Ovary (tissue), 9 donors: ENCODE data around the gene ACP5. TPM values are rescaled to one million over a fixed set of nuclear protein-coding genes. Genes with fewer than 3 reads are reported as not detected.

Source experiments
- DNase-seq, 5 donors: peaks; one replicate each; pipeline ENCODE4 v3.0.0-alpha.2; 2019 to 2020
- H3K27ac ChIP-seq, 2 donors: fragments of 200-600 bp; one replicate each; pipeline versions ENCODE4 v1.5.1 to v1.8.0; 2019 to 2022
- H3K27me3 ChIP-seq: fragments of 200-600 bp; one replicate; pipeline ENCODE4 v1.8.0; 2022
- H3K36me3 ChIP-seq: fragments of 200-600 bp; sonication (generic); one replicate; pipeline ENCODE4 v1.5.1; 2019
- H3K4me1 ChIP-seq: one replicate; pipeline ENCODE4 v1.8.1; 2013; ENCODE audit warnings: mild to moderate bottlenecking, moderate library complexity; ENCODE audit not compliant: insufficient read depth
- H3K4me3 ChIP-seq: fragments of 200-600 bp; sonication (generic); one replicate; pipeline ENCODE4 v1.5.1; 2017
- H3K9me3 ChIP-seq, 2 donors: fragments of 200-600 bp in 1 of 2; sonication (generic) in 1 of 2; one replicate each; pipeline versions ENCODE4 v1.5.1 to v1.8.1; 2013 to 2019; ENCODE audit warnings: mild to moderate bottlenecking in 1 of 2, moderate library complexity in 1 of 2
- CTCF ChIP-seq, 3 donors: fragments of 450-650 bp in 2 of 3; fragments of 200-600 bp in 1 of 3; IDR thresholded peaks; one replicate each; pipeline versions ENCODE4 v1.5.1 to v1.8.0; 2016 to 2022; ENCODE audit warnings: antibody characterized with exemption in 3 of 3, mild to moderate bottlenecking in 1 of 3
- EP300 ChIP-seq: sonication (generic); formaldehyde crosslinking; IDR thresholded peaks from one replicate; pipeline ENCODE4 v1.6.1; 2017; ENCODE audit warnings: antibody characterized with exemption
- POLR2A ChIP-seq: fragments of 450-650 bp; IDR thresholded peaks from one replicate; pipeline ENCODE4 v1.6.1; 2017; ENCODE audit warnings: antibody characterized with exemption, mild to moderate bottlenecking, moderate library complexity
- WGBS, 3 donors: extraction: QIAGEN DNeasy Blood & Tissue Kit in 1 of 3; methylation state at CpG; one replicate each; pipeline versions ENCODE4 v1.1.5 to v1.1.7; 2013 to 2017; 5-methylcytosine and 5-hydroxymethylcytosine counted together
- intact Hi-C, 4 donors: fragments of 100-400 bp; cut with DNase I; formaldehyde crosslinking; loops; one replicate each; pipeline versions ENCODE4 v1.11.0 to v1.15.1; 2022 to 2023
- polyA plus RNA-seq, 2 donors: library from polyadenylated mRNA; stranded (reverse); fragments of 200-250 nt in 1 of 2; fragments of 350-450 nt in 1 of 2; fragmentation: Illumina TruSeq in 1 of 2; extraction: RNeasy Lipid Tissue Mini Kit (QIAGEN cat#74804) in 1 of 2; gene quantifications; one replicate each; pipeline ENCODE4 v1.2.3, GENCODE V29; 2013 to 2014
- total RNA-seq, 7 donors: library from RNA; depleted of rRNA in 2 of 7; stranded (reverse); fragments of >200 nt in 2 of 7; fragmentation: NEBNext Ultra II Directional in 3 of 7; extraction: Animal tissue kit (Norgen Biotek cat#: 25700) in 3 of 7; gene quantifications; one replicate each; pipeline versions ENCODE4 v1.1.0 to v1.2.4, GENCODE V29; 2016 to 2023
- donor health status: DM: no; HTN: no; CAD: no; lungs with moderate emphysema.
- donor health status: DM: no; HTN: no; CAD: no.
- donor health status: Bipolar disorder and iron deficiency.
- donor health status: DM: yes; HTN: yes; CAD: no.
- donor health status: DM: no; HTN: no; CAD: no.
- donor health status: DM: yes; HTN: yes; CAD: no.

The ACP5 gene
- total and polyA plus RNA-seq, 9 donors = 7.9 to 66.9 (median 17.9) TPM

GRCh38 chr19:11596156-11596555, 18.7 kb upstream of the ACP5 start:
- H3K4me3 ChIP-seq = no peak overlapping the region
- intact Hi-C loops = no loop called here
- no peaks in the 10 kb centered on the region for H3K36me3 ChIP-seq
- H3K27ac ChIP-seq = peak overlapping the region in 1 of 2 donors; percentile 20
- WGBS, 3 donors = 88 to 93% (median 92%) methylated on average over 10 of the region's 10 CpGs
- peak in 1 of 5 donors; percentile 37 for DNase-seq
- H3K4me1 ChIP-seq = peaks cover 3% of the 10 kb centered on the region
- no peaks in the 10 kb centered on the region for H3K27me3 ChIP-seq
- H3K9me3 ChIP-seq = no peaks in the 10 kb centered on the region
- no peak for TF ChIP-seq EP300
- no peak for TF ChIP-seq CTCF (IDR thresholded peaks at IDR 0.05)
- no peak for TF ChIP-seq POLR2A

GRCh38 chr19:11594084-11594483, 16.6 kb upstream of the ACP5 start:
- intact Hi-C loops = no loop called here
- Histone ChIP-seq H3K4me3 (no peak overlapping the region), H3K36me3 (no peaks in the 10 kb centered on the region), H3K27me3 (no peaks in the 10 kb centered on the region), H3K27ac (no peak overlapping the region), H3K9me3 (no peaks in the 10 kb centered on the region), H3K4me1 (peaks cover 2% of the 10 kb centered on the region)
- WGBS, 3 donors = 80 to 82% (median 82%) methylated on average over 4 of the region's 4 CpGs
- no peak for DNase-seq
- no peak for TF ChIP-seq CTCF (IDR thresholded peaks at IDR 0.05)
- no peak for TF ChIP-seq EP300
- TF ChIP-seq POLR2A = no peak

DNA sequence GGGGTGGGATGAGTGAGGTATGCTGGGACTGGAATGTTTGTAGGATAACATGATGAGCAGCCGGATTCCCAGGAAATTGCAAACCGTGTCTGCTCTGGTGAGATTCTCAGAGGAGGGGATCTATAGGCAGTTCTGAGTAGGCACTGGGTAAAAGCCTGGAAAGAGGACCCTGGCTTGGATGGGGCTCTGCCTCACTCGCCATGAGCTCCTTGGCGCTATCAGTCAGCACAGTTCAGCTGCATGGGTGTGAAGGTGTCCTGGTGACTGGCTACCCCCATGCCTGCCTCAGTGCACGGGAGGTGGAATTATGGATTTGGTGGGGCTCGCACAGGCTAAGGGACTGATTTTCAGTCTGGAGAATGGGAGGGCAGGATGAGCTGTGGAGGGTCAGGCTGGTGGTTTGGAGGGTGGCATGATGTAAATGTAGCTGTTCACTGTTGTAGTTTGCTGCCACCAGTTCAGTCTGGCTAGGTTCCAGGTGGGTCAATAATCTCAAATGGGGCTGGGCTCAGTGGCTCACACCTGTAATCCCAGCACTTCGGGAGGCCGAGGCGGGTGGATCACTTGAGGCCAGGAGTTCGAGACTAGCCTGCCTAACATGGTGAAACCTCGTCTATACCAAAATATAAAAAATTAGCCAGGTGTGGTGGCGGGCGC, 10.7 kb upstream of the ACP5 start:
- WGBS, 3 donors = 61 to 73% (median 62%) methylated on average over 13 of the region's 13 CpGs
- intact Hi-C loops = loop anchor here in 3 of 4 donors (5.0 to 10.0 kb wide), 3 partner anchors 91 to 293 kb away; partner anchors contain the start of gene TSPAN16 (in 1 of the 3)
- no peaks in the 10 kb centered on the region for H3K36me3 ChIP-seq
- no peak for DNase-seq
- TF ChIP-seq POLR2A = no peak
- TF ChIP-seq EP300 = no peak
- no peak for TF ChIP-seq CTCF (IDR thresholded peaks at IDR 0.05)
- H3K27ac ChIP-seq = no peak overlapping the region
- no peaks in the 10 kb centered on the region for H3K9me3 ChIP-seq
- H3K4me3 ChIP-seq = no peak overlapping the region
- H3K27me3 ChIP-seq = no peaks in the 10 kb centered on the region
- H3K4me1 ChIP-seq = no peaks in the 10 kb centered on the region

GRCh38 chr19:11587302-11587974, 10.0 kb upstream of the ACP5 start:
- no peaks in the 10 kb centered on the region for H3K9me3 ChIP-seq
- H3K27ac ChIP-seq = no peak overlapping the region
- intact Hi-C loops = loop anchor here in 3 of 4 donors (5.0 to 10.0 kb wide), 3 partner anchors 90 to 293 kb away; partner anchors contain the start of gene TSPAN16 (in 1 of the 3)
- H3K4me3 ChIP-seq = no peak overlapping the region
- DNase-seq = peak; percentile 69 to 87 (median 82)
- no peak for TF ChIP-seq EP300
- no peak for TF ChIP-seq POLR2A
- TF ChIP-seq CTCF (IDR thresholded peaks at IDR 0.05) = peak; percentile 76 to 89 (median 83)
- H3K36me3 ChIP-seq = no peaks in the 10 kb centered on the region
- no peaks in the 10 kb centered on the region for H3K4me1 ChIP-seq
- WGBS, 3 donors = 0 to 3% (median 1%) methylated on average over 7 of the region's 7 CpGs
- H3K27me3 ChIP-seq = no peaks in the 10 kb centered on the region
